Measurements from ENCODE around the gene KDM4F.

The KDM4F gene

GRCh38 chr11:95092549-95093324 is 43.5 kb downstream of the KDM4F start:
- peak; percentile 46 for DNase-seq

- no peak for DNase-seq
Measured at GRCh38 chr11:95093548-95093947, 44.3 kb downstream of the KDM4F start.

- no peak for DNase-seq
Measured at GRCh38 chr11:95095858-95096587, 46.8 kb downstream of the KDM4F start.

GRCh38 chr11:95097209-95097608 is 48.0 kb downstream of the KDM4F start:
- no peak for DNase-seq

- no peak for DNase-seq
Measured at GRCh38 chr11:95098826-95099225, 49.6 kb downstream of the KDM4F start.

GRCh38 chr11:95100191-95100648 is 51.0 kb downstream of the KDM4F start:
- DNase-seq = no peak

Measured in NCI-H226 (cell line).